Glutamatergic neuron (in vitro differentiated cells): ENCODE results near the gene NHLRC4. TPM values are rescaled to one million over a fixed set of nuclear protein-coding genes. Genes with fewer than 3 reads are reported as not detected.

Source experiments
- DNase-seq: peaks from one replicate; pipeline ENCODE4 v3.0.0; 2022
- H3K27ac Mint-ChIP-seq: one replicate; pipeline ENCODE4 v1.8.0; 2020; ENCODE audit warnings: mild to moderate bottlenecking, mixed read lengths, inconsistent platforms; ENCODE audit not compliant: unreplicated experiment
- H3K27me3 Mint-ChIP-seq: one replicate; pipeline ENCODE4 v1.8.0; 2020; ENCODE audit warnings: mild to moderate bottlenecking, moderate library complexity, mixed read lengths, inconsistent platforms; ENCODE audit not compliant: unreplicated experiment
- H3K36me3 Mint-ChIP-seq: one replicate; pipeline ENCODE4 v1.8.0; 2020; ENCODE audit warnings: mild to moderate bottlenecking, mixed read lengths, inconsistent platforms; ENCODE audit not compliant: unreplicated experiment
- H3K4me1 Mint-ChIP-seq: one replicate; pipeline ENCODE4 v1.8.0; 2020; ENCODE audit warnings: mild to moderate bottlenecking, low read depth, mixed read lengths, inconsistent platforms; ENCODE audit not compliant: unreplicated experiment
- H3K4me3 Mint-ChIP-seq: one replicate; pipeline ENCODE4 v1.8.0; 2020; ENCODE audit warnings: mild to moderate bottlenecking, mixed read lengths, inconsistent platforms; ENCODE audit not compliant: unreplicated experiment
- H3K9me3 Mint-ChIP-seq: one replicate; pipeline ENCODE4 v1.8.0; 2020; ENCODE audit warnings: mild to moderate bottlenecking, moderate library complexity, mixed read lengths, inconsistent platforms; ENCODE audit not compliant: unreplicated experiment
- CTCF ChIP-seq: fragments of 200-600 bp; sonication (generic); IDR thresholded peaks from one replicate; pipeline ENCODE4 v1.5.0; 2021; ENCODE audit not compliant: partially characterized antibody, unreplicated experiment
- total RNA-seq: library from RNA; stranded (reverse); fragmentation: NEBNext Ultra II Directional; extraction: Animal tissue kit (Norgen Biotek cat#: 25700); gene quantifications from one replicate; pipeline ENCODE4 v1.2.1, GENCODE V29; 2021; ENCODE audit not compliant: unreplicated experiment

Gene NHLRC4
- total RNA-seq, 1 donor from 2014 or later, result 3.4 TPM

- H3K36me3 Mint-ChIP-seq, result no peaks in the 10 kb centered on the region
- H3K27ac Mint-ChIP-seq, result no peak overlapping the region
- DNase-seq, result no peak
- TF ChIP-seq CTCF, result no peak
- H3K9me3 Mint-ChIP-seq, result peaks cover 4% of the 10 kb centered on the region
- peaks cover 5% of the 10 kb centered on the region for H3K27me3 Mint-ChIP-seq
- no peak overlapping the region for H3K4me3 Mint-ChIP-seq
- H3K4me1 Mint-ChIP-seq, result peaks cover 5% of the 10 kb centered on the region
Observed at GRCh38 chr16:557463-558297, 9.1 kb upstream of the NHLRC4 start.

GRCh38 chr16:558298-559020 lies 8.3 kb upstream of the NHLRC4 start:
- H3K36me3 Mint-ChIP-seq, result no peaks in the 10 kb centered on the region
- peaks cover 6% of the 10 kb centered on the region for H3K27me3 Mint-ChIP-seq
- H3K4me1 Mint-ChIP-seq, result peaks cover 5% of the 10 kb centered on the region
- no peak overlapping the region for H3K4me3 Mint-ChIP-seq
- DNase-seq, result no peak
- H3K27ac Mint-ChIP-seq, result no peak overlapping the region
- peaks cover 6% of the 10 kb centered on the region for H3K9me3 Mint-ChIP-seq
- TF ChIP-seq CTCF, result no peak

- peaks cover 6% of the 10 kb centered on the region for H3K27me3 Mint-ChIP-seq
- DNase-seq, result no peak
- no peak for TF ChIP-seq CTCF
- H3K4me3 Mint-ChIP-seq, result no peak overlapping the region
- peaks cover 6% of the 10 kb centered on the region for H3K9me3 Mint-ChIP-seq
- H3K27ac Mint-ChIP-seq, result no peak overlapping the region
- no peaks in the 10 kb centered on the region for H3K36me3 Mint-ChIP-seq
- peaks cover 5% of the 10 kb centered on the region for H3K4me1 Mint-ChIP-seq
Observed at GRCh38 chr16:559021-559380, 7.8 kb upstream of the NHLRC4 start.

- Mint-ChIP-seq H3K4me3 (no peak overlapping the region), H3K4me1 (peaks cover 5% of the 10 kb centered on the region), H3K27ac (no peak overlapping the region), H3K36me3 (no peaks in the 10 kb centered on the region), H3K9me3 (peaks cover 6% of the 10 kb centered on the region), H3K27me3 (peaks cover 6% of the 10 kb centered on the region)
- no peak for TF ChIP-seq CTCF
- DNase-seq, result no peak
Observed at GRCh38 chr16:559411-560203, 7.2 kb upstream of the NHLRC4 start.
